ENCODE results near the gene AOPEP.

- TF ChIP-seq, protein P1, sequence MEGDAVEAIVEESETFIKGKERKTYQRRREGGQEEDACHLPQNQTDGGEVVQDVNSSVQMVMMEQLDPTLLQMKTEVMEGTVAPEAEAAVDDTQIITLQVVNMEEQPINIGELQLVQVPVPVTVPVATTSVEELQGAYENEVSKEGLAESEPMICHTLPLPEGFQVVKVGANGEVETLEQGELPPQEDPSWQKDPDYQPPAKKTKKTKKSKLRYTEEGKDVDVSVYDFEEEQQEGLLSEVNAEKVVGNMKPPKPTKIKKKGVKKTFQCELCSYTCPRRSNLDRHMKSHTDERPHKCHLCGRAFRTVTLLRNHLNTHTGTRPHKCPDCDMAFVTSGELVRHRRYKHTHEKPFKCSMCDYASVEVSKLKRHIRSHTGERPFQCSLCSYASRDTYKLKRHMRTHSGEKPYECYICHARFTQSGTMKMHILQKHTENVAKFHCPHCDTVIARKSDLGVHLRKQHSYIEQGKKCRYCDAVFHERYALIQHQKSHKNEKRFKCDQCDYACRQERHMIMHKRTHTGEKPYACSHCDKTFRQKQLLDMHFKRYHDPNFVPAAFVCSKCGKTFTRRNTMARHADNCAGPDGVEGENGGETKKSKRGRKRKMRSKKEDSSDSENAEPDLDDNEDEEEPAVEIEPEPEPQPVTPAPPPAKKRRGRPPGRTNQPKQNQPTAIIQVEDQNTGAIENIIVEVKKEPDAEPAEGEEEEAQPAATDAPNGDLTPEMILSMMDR (IDR thresholded peaks at IDR 0.05; ENCODE audit: low read length) = no peak
- TF ChIP-seq EZH2phosphoT487 (IDR thresholded peaks at IDR 0.05; ENCODE audit: low read length) = no peak
Observed at GRCh38 chr9:94770334-94770733, 43.8 kb downstream of the AOPEP start.

All from MM.1S (cell line).